ENCODE measurements around the gene PARN. TPM values are rescaled to one million over a fixed set of nuclear protein-coding genes. Genes with fewer than 3 reads are reported as not detected.

PARN gene
- total RNA-seq, 4 donors from 2014 or later, result 34.1 to 50.0 (median 40.3) TPM

GRCh38 chr16:14462811-14463210 is 167.2 kb downstream of the PARN start:
- intact Hi-C loops (cut with DNase I; ENCODE audit: low total_unique reads), result no loop called here
- no peak overlapping the region for H3K4me3 ChIP-seq
- no peaks in the 10 kb centered on the region for H3K36me3 ChIP-seq
- no peak for DNase-seq
- no peaks in the 10 kb centered on the region for H3K4me1 ChIP-seq
- no peak overlapping the region for H3K27ac ChIP-seq
- TF ChIP-seq CTCF (IDR thresholded peaks at IDR 0.05), result no peak
- no peak for TF ChIP-seq POLR2A (IDR thresholded peaks at IDR 0.05)
- peaks cover 0 to 8% of the 10 kb centered on the region in 2 donors for H3K9me3 ChIP-seq
- H3K27me3 ChIP-seq, result no peaks in the 10 kb centered on the region

- no peak for DNase-seq
- no peaks in the 10 kb centered on the region for H3K4me1 ChIP-seq
- no peak overlapping the region for H3K27ac ChIP-seq
- H3K27me3 ChIP-seq, result no peaks in the 10 kb centered on the region
- H3K36me3 ChIP-seq, result no peaks in the 10 kb centered on the region
- peaks cover 0 to 8% of the 10 kb centered on the region in 2 donors for H3K9me3 ChIP-seq
- intact Hi-C loops (cut with DNase I; ENCODE audit: low total_unique reads), result no loop called here
- H3K4me3 ChIP-seq, result no peak overlapping the region
- TF ChIP-seq CTCF (IDR thresholded peaks at IDR 0.05) (no peak), POLR2A (IDR thresholded peaks at IDR 0.05) (no peak)
These were observed 169.3 kb downstream of the PARN start for GRCh38 chr16:14460726-14461125.

- H3K9me3 ChIP-seq, result no peaks in the 10 kb centered on the region
- no peaks in the 10 kb centered on the region for H3K36me3 ChIP-seq
- H3K4me1 ChIP-seq, result no peaks in the 10 kb centered on the region
- H3K27me3 ChIP-seq, result no peaks in the 10 kb centered on the region
- H3K4me3 ChIP-seq, result no peak overlapping the region
- H3K27ac ChIP-seq, result no peak overlapping the region
- intact Hi-C loops (cut with DNase I; ENCODE audit: low total_unique reads), result no loop called here
- no peak for DNase-seq
- no peak for TF ChIP-seq CTCF (IDR thresholded peaks at IDR 0.05)
- no peak for TF ChIP-seq POLR2A (IDR thresholded peaks at IDR 0.05)
These were observed 171.5 kb downstream of the PARN start for GRCh38 chr16:14458576-14458975.

GRCh38 chr16:14456793-14457481 is 173.1 kb downstream of the PARN start:
- Histone ChIP-seq H3K27me3 (no peaks in the 10 kb centered on the region), H3K27ac (no peak overlapping the region), H3K36me3 (no peaks in the 10 kb centered on the region), H3K9me3 (no peaks in the 10 kb centered on the region), H3K4me3 (no peak overlapping the region), H3K4me1 (no peaks in the 10 kb centered on the region)
- no peak for DNase-seq
- TF ChIP-seq POLR2A (IDR thresholded peaks at IDR 0.05) (no peak), CTCF (IDR thresholded peaks at IDR 0.05) (no peak)
- intact Hi-C loops (cut with DNase I; ENCODE audit: low total_unique reads), result no loop called here

- no peaks in the 10 kb centered on the region for H3K36me3 ChIP-seq
- no peaks in the 10 kb centered on the region for H3K27me3 ChIP-seq
- no peaks in the 10 kb centered on the region for H3K4me1 ChIP-seq
- intact Hi-C loops (cut with DNase I; ENCODE audit: low total_unique reads), result no loop called here
- no peak for DNase-seq
- H3K9me3 ChIP-seq, result no peaks in the 10 kb centered on the region
- H3K27ac ChIP-seq, result no peak overlapping the region
- TF ChIP-seq CTCF (IDR thresholded peaks at IDR 0.05), result no peak
- TF ChIP-seq POLR2A (IDR thresholded peaks at IDR 0.05), result no peak
- no peak overlapping the region for H3K4me3 ChIP-seq
These were observed 174.5 kb downstream of the PARN start for GRCh38 chr16:14455573-14455972.
